HCT116 (cell line): ENCODE data around the gene FGFR3. TPM values are rescaled to one million over a fixed set of nuclear protein-coding genes. Genes with fewer than 3 reads are reported as not detected.

Experiments
- ATAC-seq: fragments of 200-7000 bp; cut with Tn5 transposase; 2 replicates; pipeline ENCODE4 v1.9.1; 2020; ENCODE audit warnings: mild to moderate bottlenecking, moderate library complexity
- BruUV-seq: library from RNA; stranded (reverse); fragments of 400-500 nt; replicated peaks from 2 replicates; lab custom pipeline; 2021; lab: Mats Ljungman, UMichigan
- CTCF ChIA-PET: fragments of 300-600 bp; sonication (Branson Sonifier 250); formaldehyde crosslinking; loops from one replicate; lab custom pipeline; 2021; ENCODE audit warnings: antibody characterized with exemption; lab: Charles Lee
- POLR2A ChIA-PET: fragments of 300-600, 350-600 bp; sonication (Branson Sonifier 250); formaldehyde crosslinking; loops from one replicate; lab custom pipeline; 2021; ENCODE audit warnings: antibody characterized with exemption; lab: Charles Lee
- RAD21 ChIA-PET, 2 experiments: fragments of 300-600 bp; sonication (Branson Sonifier 250); formaldehyde crosslinking; loops; one replicate each; lab custom pipeline; 2023; ENCODE audit warnings: low total read pairs in 2 of 2; ENCODE audit not compliant: uncharacterized antibody in 2 of 2, unreplicated experiment in 2 of 2, low non-redundant PET in 1 of 2; lab: Charles Lee
- DNase-seq: peaks from one replicate; pipeline ENCODE4 v3.0.0-alpha.2; 2010; ENCODE audit warnings: low read depth, low spot score
- H2AFZ ChIP-seq: fragments of 200-600 bp; shearing (Covaris generic), sonication (generic); 2 replicates; pipeline ENCODE4 v1.6.1; 2017; ENCODE audit warnings: low read depth, mixed run types, mixed read lengths, antibody characterized with exemption, low read length; ENCODE audit not compliant: poor library complexity, severe bottlenecking
- H3K27ac ChIP-seq: 2 replicates; pipeline ENCODE4 v1.5.1; 2012; ENCODE audit warnings: low read depth, low read length
- H3K27me3 ChIP-seq: fragments of 200-600 bp; sonication (generic); 2 replicates; pipeline ENCODE4 v1.6.1; 2016; ENCODE audit warnings: mixed run types, low read length, mixed read lengths; ENCODE audit not compliant: insufficient read depth
- H3K36me3 ChIP-seq, 2 experiments: fragments of 200-500 bp in 1 of 2; fragments of 200-600 bp in 1 of 2; sonication (Bioruptor generic) in 1 of 2; sonication (generic) in 1 of 2; 2 replicates each; pipeline versions ENCODE4 v1.5.1 to v1.6.1; 2014 to 2016; ENCODE audit warnings: low read length in 2 of 2, inconsistent platforms in 1 of 2, mixed read lengths in 1 of 2, mixed run types in 1 of 2; ENCODE audit not compliant: insufficient read depth in 2 of 2, control insufficient read depth in 1 of 2
- H3K4me1 ChIP-seq, 2 experiments: fragments of 200-600 bp in 1 of 2; sonication (generic) in 1 of 2; 2 replicates each; pipeline versions ENCODE4 v1.5.1 to v1.6.1; 2012 to 2017; ENCODE audit warnings: low read length in 2 of 2, inconsistent platforms in 1 of 2, mild to moderate bottlenecking in 1 of 2, mixed read lengths in 1 of 2, mixed run types in 1 of 2, moderate library complexity in 1 of 2; ENCODE audit not compliant: insufficient read depth in 2 of 2, control insufficient read depth in 1 of 2
- H3K4me2 ChIP-seq: fragments of 200-600 bp; sonication (generic); 2 replicates; pipeline ENCODE4 v1.6.1; 2017; ENCODE audit warnings: mixed run types, low read length, mixed read lengths
- H3K4me3 ChIP-seq, 2 experiments: fragments of 200-600 bp in 1 of 2; sonication (generic) in 1 of 2; replicated peaks in 1 of 2; 2 replicates each; pipeline ENCODE4 v1.5.1; 2011 to 2016; ENCODE audit warnings: low read length in 2 of 2, control low read depth in 1 of 2, low read depth in 1 of 2, mild to moderate bottlenecking in 1 of 2, mixed read lengths in 1 of 2, mixed run types in 1 of 2
- H3K79me2 ChIP-seq: fragments of 200-600 bp; sonication (generic); 2 replicates; pipeline ENCODE4 v1.6.1; 2017; ENCODE audit warnings: mild to moderate bottlenecking, mixed run types, low read length, moderate library complexity, mixed read lengths; ENCODE audit not compliant: insufficient read depth
- H3K9ac ChIP-seq: fragments of 200-600 bp; sonication (generic); 2 replicates; pipeline ENCODE4 v1.6.1; 2016; ENCODE audit warnings: low read length, mixed read lengths
- H3K9me2 ChIP-seq: fragments of 200-600 bp; sonication (generic), shearing (Covaris generic); 2 replicates; pipeline ENCODE4 v1.6.1; 2017; ENCODE audit warnings: mixed run types, mild to moderate bottlenecking, moderate library complexity; ENCODE audit not compliant: insufficient read depth
- H3K9me3 ChIP-seq, 2 experiments: fragments of 200-500 bp in 1 of 2; fragments of 200-600 bp in 1 of 2; sonication (Bioruptor generic) in 1 of 2; sonication (generic) in 1 of 2; 2 replicates each; pipeline ENCODE4 v1.6.1; 2014 to 2017; ENCODE audit warnings: low read length in 2 of 2, mixed read lengths in 2 of 2, inconsistent platforms in 1 of 2, low read depth in 1 of 2, mild to moderate bottlenecking in 1 of 2, mixed run types in 1 of 2, moderate library complexity in 1 of 2; ENCODE audit not compliant: control insufficient read depth in 1 of 2, insufficient read depth in 1 of 2
- H4K20me1 ChIP-seq: fragments of 200-600 bp; sonication (generic), shearing (Covaris generic); 2 replicates; pipeline ENCODE4 v1.6.1; 2017; ENCODE audit warnings: mixed run types, mild to moderate bottlenecking, moderate library complexity; ENCODE audit not compliant: insufficient read depth
- ATF3 ChIP-seq: IDR thresholded peaks from 2 replicates; pipeline ENCODE4 v1.6.1; 2012
- CBX3 ChIP-seq: IDR thresholded peaks from 2 replicates; pipeline ENCODE4 v1.6.1; 2012; ENCODE audit warnings: low read depth
- CEBPB ChIP-seq: IDR thresholded peaks from 2 replicates; pipeline ENCODE4 v1.6.1; 2012; ENCODE audit warnings: low read depth
- CTCF ChIP-seq, 3 experiments: fragments of 200-600 bp in 1 of 3; sonication (generic) in 1 of 3; IDR thresholded peaks in 2 of 3; conservative IDR thresholded peaks in 1 of 3; 2 replicates each; pipeline ENCODE4 v1.5.1; 2012 to 2017; ENCODE audit warnings: low read depth in 2 of 3, low read length in 2 of 3, antibody characterized with exemption in 1 of 3, borderline replicate concordance in 1 of 3, control low read depth in 1 of 3, mild to moderate bottlenecking in 1 of 3, mixed read lengths in 1 of 3, mixed run types in 1 of 3, moderate library complexity in 1 of 3; ENCODE audit not compliant: insufficient read depth in 1 of 3
- EGR1 ChIP-seq: IDR thresholded peaks from 2 replicates; pipeline ENCODE4 v1.6.1; 2012; ENCODE audit warnings: low read depth
- ELF1 ChIP-seq: IDR thresholded peaks from 2 replicates; pipeline ENCODE4 v1.6.1; 2012; ENCODE audit warnings: low read depth, borderline replicate concordance
- EZH2 ChIP-seq: fragments of 200-600 bp; sonication (generic); IDR thresholded peaks from 2 replicates; pipeline ENCODE4 v1.6.1; 2017; ENCODE audit warnings: antibody characterized with exemption, mixed run types
- EZH2phosphoT487 ChIP-seq: fragments of 200-600 bp; IDR thresholded peaks from 2 replicates; pipeline ENCODE4 v1.6.1; 2018; ENCODE audit warnings: antibody characterized with exemption, borderline replicate concordance
- FOSL1 ChIP-seq: IDR thresholded peaks from 2 replicates; pipeline ENCODE4 v1.6.1; 2012; ENCODE audit warnings: low read depth
- JUND ChIP-seq: IDR thresholded peaks from 2 replicates; pipeline ENCODE4 v1.6.1; 2012
- MAX ChIP-seq: IDR thresholded peaks from 2 replicates; pipeline ENCODE4 v1.6.1; 2012
- POLR2A ChIP-seq: IDR thresholded peaks from 2 replicates; pipeline ENCODE4 v1.7.0; 2011; ENCODE audit warnings: borderline replicate concordance; ENCODE audit not compliant: insufficient read depth, insufficient read length; ENCODE audit errors: extremely low read depth
- POLR2AphosphoS5 ChIP-seq: IDR thresholded peaks from 2 replicates; pipeline ENCODE4 v1.6.1; 2011; ENCODE audit warnings: mild to moderate bottlenecking, low read depth, low read length, moderate library complexity
- RAD21 ChIP-seq: IDR thresholded peaks from 2 replicates; pipeline ENCODE4 v1.6.1; 2012; ENCODE audit warnings: low read depth, mild to moderate bottlenecking
- REST ChIP-seq: IDR thresholded peaks from 2 replicates; pipeline ENCODE4 v1.6.1; 2012; ENCODE audit warnings: low read depth
- SP1 ChIP-seq: IDR thresholded peaks from 2 replicates; pipeline ENCODE4 v1.6.1; 2012; ENCODE audit warnings: low read depth
- YY1 ChIP-seq: IDR thresholded peaks from 2 replicates; pipeline ENCODE4 v1.6.1; 2011; ENCODE audit warnings: low read length, low read depth, moderate library complexity, mild to moderate bottlenecking; ENCODE audit not compliant: insufficient replicate concordance; ENCODE audit errors: extremely low read depth
- ZFX ChIP-seq: fragments of 450-650 bp; IDR thresholded peaks from 2 replicates; pipeline ENCODE4 v1.6.1; 2017
- ZNF274 ChIP-seq: fragments of 200-500 bp; sonication (Bioruptor generic); IDR thresholded peaks from 2 replicates; pipeline ENCODE4 v1.6.1; 2014; ENCODE audit warnings: mild to moderate bottlenecking, low read depth, low read length, inconsistent platforms
- intact Hi-C: fragments of 100-400 bp; cut with micrococcal nuclease; formaldehyde crosslinking; loops from 2 replicates; pipeline ENCODE4 v1.10.0; 2022
- total RNA-seq: library from RNA; stranded (reverse); gene quantifications from one replicate; pipeline ENCODE4 v1.2.1, GENCODE V29; 2021; ENCODE audit not compliant: unreplicated experiment

The FGFR3 gene
- total RNA-seq, 1 experiment from 2014 or later: 31.7 TPM

- TF ChIP-seq REST (no peak), SP1 (no peak)
Observed at GRCh38 chr4:1801286-1801958, 8.3 kb downstream of the FGFR3 start (continued).

GRCh38 chr4:1802151-1802715 is 9.1 kb downstream of the FGFR3 start:
- POLR2A ChIA-PET: no interaction called here
- DNase-seq (no peak), ATAC-seq (no peak)
- H3K9me3 ChIP-seq: no peaks in the 10 kb centered on the region
- peaks cover 0 to 4% of the 10 kb centered on the region in 2 experiments; a peak in 1 of 4 replicates for H3K36me3 ChIP-seq
- intact Hi-C loops: no loop called here
- H3K27ac ChIP-seq: no peak overlapping the region
- H3K4me1 ChIP-seq: no peaks in the 10 kb centered on the region
- no peaks in the 10 kb centered on the region for H3K27me3 ChIP-seq
- no TSS peak for BruUV-seq
- no peak overlapping the region for H3K9ac ChIP-seq
- H3K4me2 ChIP-seq: no peak overlapping the region
- RAD21 ChIA-PET: no interaction called here
- H3K9me2 ChIP-seq: no peaks in the 10 kb centered on the region
- H2AFZ ChIP-seq: no peak overlapping the region
- CTCF ChIA-PET: no interaction called here
- no peaks in the 10 kb centered on the region for H3K79me2 ChIP-seq
- H4K20me1 ChIP-seq: no peaks in the 10 kb centered on the region
- H3K4me3 ChIP-seq: no peak overlapping the region
- TF ChIP-seq EZH2 (no peak), CTCF (IDR thresholded peaks at IDR 0.05 in 2 of 3, conservative IDR thresholded peaks at IDR 0.05 in 1 of 3; ENCODE audit: borderline replicate concordance in 1 of 3, insufficient read depth in 1 of 3, low read depth in 2 of 3, low read length in 2 of 3) (no peak), ZFX (no peak), FOSL1 (no peak), ATF3 (no peak), EZH2phosphoT487 (no peak), CEBPB (no peak), POLR2AphosphoS5 (no peak), RAD21 (no peak), YY1 (no peak), CBX3 (no peak), ZNF274 (no peak), JUND (no peak), ELF1 (no peak), EGR1 (no peak), MAX (no peak), POLR2A (no peak)
